WI38 (cell line): Measurements from ENCODE around the gene HLA-DQB1.
"Not testable (repeated sequence)": the region's sequence is repeated elsewhere in the genome, so short reads cannot be mapped to it uniquely, and the experiment has no call there.

Experiments used
- H3K4me3 ChIP-seq: 2 replicates; pipeline ENCODE4 v1.5.1; 2011; ENCODE audit warnings: low read depth, mild to moderate bottlenecking, control low read depth, low read length
- CTCF ChIP-seq: IDR thresholded peaks from 2 replicates; pipeline ENCODE4 v1.5.1; 2012; ENCODE audit warnings: low read depth, mild to moderate bottlenecking, control low read depth, low read length

Gene HLA-DQB1

GRCh38 chr6:32692019-32692418 lies 25.6 kb upstream of the HLA-DQB1 start:
- no peak for TF ChIP-seq CTCF
- no peak overlapping the region for H3K4me3 ChIP-seq

GRCh38 chr6:32689531-32690501 lies 23.4 kb upstream of the HLA-DQB1 start:
- no peak overlapping the region for H3K4me3 ChIP-seq
- TF ChIP-seq CTCF, result no peak

GRCh38 chr6:32685603-32686002 lies 19.1 kb upstream of the HLA-DQB1 start:
- no peak for TF ChIP-seq CTCF
- no peak overlapping the region for H3K4me3 ChIP-seq

- no peak for TF ChIP-seq CTCF
- H3K4me3 ChIP-seq, result no peak overlapping the region
Measured at GRCh38 chr6:32684246-32684645, 17.8 kb upstream of the HLA-DQB1 start.

- TF ChIP-seq CTCF, result no peak
- H3K4me3 ChIP-seq, result no peak overlapping the region
Measured at GRCh38 chr6:32680055-32680454, 13.6 kb upstream of the HLA-DQB1 start.

- H3K4me3 ChIP-seq, result no peak overlapping the region
- TF ChIP-seq CTCF, result no peak
Measured at GRCh38 chr6:32679492-32679891, 13.0 kb upstream of the HLA-DQB1 start.

GRCh38 chr6:32674123-32674522 lies 7.7 kb upstream of the HLA-DQB1 start:
- H3K4me3 ChIP-seq, result not testable (repeated sequence)

GRCh38 chr6:32671908-32672307 lies 5.5 kb upstream of the HLA-DQB1 start:
- H3K4me3 ChIP-seq, result not testable (repeated sequence)
